Measurements from ENCODE around the gene JCAD.
A peak's percentile ranks its signal among the peaks of the same experiment; 100 is the strongest.
"Not testable (repeated sequence)": the region's sequence is repeated elsewhere in the genome, so short reads cannot be mapped to it uniquely, and the experiment has no call there.

Gene JCAD

DNA sequence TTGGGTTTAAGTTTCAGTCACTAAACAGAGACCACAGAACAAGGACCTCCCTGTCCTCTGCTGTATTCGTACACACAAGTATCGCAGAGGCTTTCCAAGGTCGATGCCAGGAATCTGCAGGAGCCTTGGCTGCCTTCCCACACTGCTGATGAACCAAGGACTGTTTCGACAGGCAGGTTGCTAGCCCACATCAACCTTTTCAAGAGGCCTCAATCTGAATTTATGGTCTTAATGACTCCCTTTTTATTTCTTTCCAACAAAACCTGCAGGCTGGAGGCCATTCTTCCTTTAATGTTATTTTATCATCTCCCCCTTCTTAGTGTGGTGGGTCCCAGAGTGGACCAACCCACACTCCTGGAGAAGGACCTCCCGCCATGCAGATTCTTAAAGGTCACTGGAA lies 45.6 kb downstream of the JCAD start:
- Histone ChIP-seq H3K4me1 (peaks cover 6% of the 10 kb centered on the region), H3K79me2 (no peaks in the 10 kb centered on the region), H3K27ac (peak overlapping the region; percentile 33), H2AFZ (peak overlapping the region; percentile 47), H3K4me2 (ENCODE audit: low read length) (no peak overlapping the region), H3K4me3 (ENCODE audit: low read depth, low read length) (no peak overlapping the region), H3K27me3 (ENCODE audit: control insufficient read depth, insufficient read depth, low read length) (no peaks in the 10 kb centered on the region), H3K9me3 (ENCODE audit: control insufficient read depth, low read length) (no peaks in the 10 kb centered on the region), H3K9ac (no peak overlapping the region), H3K36me3 (ENCODE audit: control insufficient read depth, insufficient read depth, low read length) (no peaks in the 10 kb centered on the region)
- TF ChIP-seq, protein P1, sequence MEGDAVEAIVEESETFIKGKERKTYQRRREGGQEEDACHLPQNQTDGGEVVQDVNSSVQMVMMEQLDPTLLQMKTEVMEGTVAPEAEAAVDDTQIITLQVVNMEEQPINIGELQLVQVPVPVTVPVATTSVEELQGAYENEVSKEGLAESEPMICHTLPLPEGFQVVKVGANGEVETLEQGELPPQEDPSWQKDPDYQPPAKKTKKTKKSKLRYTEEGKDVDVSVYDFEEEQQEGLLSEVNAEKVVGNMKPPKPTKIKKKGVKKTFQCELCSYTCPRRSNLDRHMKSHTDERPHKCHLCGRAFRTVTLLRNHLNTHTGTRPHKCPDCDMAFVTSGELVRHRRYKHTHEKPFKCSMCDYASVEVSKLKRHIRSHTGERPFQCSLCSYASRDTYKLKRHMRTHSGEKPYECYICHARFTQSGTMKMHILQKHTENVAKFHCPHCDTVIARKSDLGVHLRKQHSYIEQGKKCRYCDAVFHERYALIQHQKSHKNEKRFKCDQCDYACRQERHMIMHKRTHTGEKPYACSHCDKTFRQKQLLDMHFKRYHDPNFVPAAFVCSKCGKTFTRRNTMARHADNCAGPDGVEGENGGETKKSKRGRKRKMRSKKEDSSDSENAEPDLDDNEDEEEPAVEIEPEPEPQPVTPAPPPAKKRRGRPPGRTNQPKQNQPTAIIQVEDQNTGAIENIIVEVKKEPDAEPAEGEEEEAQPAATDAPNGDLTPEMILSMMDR (IDR thresholded peaks at IDR 0.05): no peak

DNA sequence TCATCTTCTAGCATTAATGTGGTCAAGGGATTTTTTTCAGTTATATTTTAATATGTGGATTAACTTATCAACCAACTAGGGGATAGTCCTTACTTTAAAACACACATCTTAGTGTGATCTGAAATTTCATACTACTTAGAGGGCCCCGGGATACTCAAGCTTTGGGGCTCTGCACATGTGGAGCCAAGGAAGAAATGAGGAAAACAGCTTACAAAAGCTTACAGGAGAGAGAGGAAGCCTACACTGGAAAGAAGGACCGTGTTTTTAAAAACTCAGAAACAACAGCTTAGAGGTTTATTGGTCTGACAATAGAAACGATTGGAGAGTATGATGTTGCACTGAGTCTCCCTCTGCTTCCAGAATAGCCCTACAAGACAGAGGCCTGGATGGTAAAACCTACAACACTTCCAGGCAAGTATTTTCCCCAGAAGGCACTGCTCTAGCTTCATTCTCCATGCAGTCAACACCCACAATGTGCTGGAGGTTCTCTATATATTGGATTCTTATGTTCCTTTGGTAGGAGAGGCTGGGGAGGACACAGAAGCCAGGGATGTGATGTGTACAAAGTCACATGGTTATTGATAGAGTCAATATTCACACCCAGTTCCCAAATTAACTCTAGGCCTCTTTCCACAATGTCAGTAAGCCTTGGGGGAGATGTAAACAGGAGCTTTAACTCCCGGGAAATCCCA lies 47.3 kb downstream of the JCAD start:
- Histone ChIP-seq H3K4me2 (ENCODE audit: low read length) (no peak overlapping the region), H3K9me3 (ENCODE audit: control insufficient read depth, low read length) (no peaks in the 10 kb centered on the region), H3K4me1 (peaks cover 6% of the 10 kb centered on the region), H3K36me3 (ENCODE audit: control insufficient read depth, insufficient read depth, low read length) (no peaks in the 10 kb centered on the region), H3K4me3 (ENCODE audit: low read depth, low read length) (no peak overlapping the region), H3K79me2 (no peaks in the 10 kb centered on the region), H2AFZ (no peak overlapping the region), H3K27ac (no peak overlapping the region), H3K27me3 (ENCODE audit: control insufficient read depth, insufficient read depth, low read length) (no peaks in the 10 kb centered on the region), H3K9ac (no peak overlapping the region)
- TF ChIP-seq, protein P1 (IDR thresholded peaks at IDR 0.05): no peak

DNA sequence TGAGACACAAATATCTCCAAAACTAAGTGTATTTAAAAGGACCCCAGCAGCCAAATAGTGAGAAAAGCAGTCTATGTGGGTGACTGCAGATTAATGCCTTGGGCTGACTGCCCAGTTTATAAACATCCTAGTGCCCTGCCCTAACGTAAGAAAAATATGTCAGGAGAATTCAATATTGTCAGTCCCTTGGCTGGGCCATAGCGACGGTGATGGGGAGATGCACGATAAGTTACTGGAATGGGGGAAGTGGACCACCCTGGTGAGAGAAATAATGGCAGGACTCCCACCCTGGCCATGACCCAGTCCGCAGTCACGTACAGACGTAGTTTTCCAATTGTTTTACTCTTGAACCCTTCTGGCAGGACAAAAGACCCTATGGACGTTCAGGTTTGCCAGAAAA lies 48.0 kb downstream of the JCAD start:
- Histone ChIP-seq H3K4me2 (ENCODE audit: low read length) (no peak overlapping the region), H2AFZ (no peak overlapping the region), H3K9me3 (ENCODE audit: control insufficient read depth, low read length) (no peaks in the 10 kb centered on the region), H3K27ac (no peak overlapping the region), H3K9ac (no peak overlapping the region), H3K79me2 (no peaks in the 10 kb centered on the region), H3K4me3 (ENCODE audit: low read depth, low read length) (no peak overlapping the region), H3K4me1 (peaks cover 6% of the 10 kb centered on the region), H3K27me3 (ENCODE audit: control insufficient read depth, insufficient read depth, low read length) (no peaks in the 10 kb centered on the region), H3K36me3 (ENCODE audit: control insufficient read depth, insufficient read depth, low read length) (no peaks in the 10 kb centered on the region)
- TF ChIP-seq, protein P1 (IDR thresholded peaks at IDR 0.05): no peak

DNA sequence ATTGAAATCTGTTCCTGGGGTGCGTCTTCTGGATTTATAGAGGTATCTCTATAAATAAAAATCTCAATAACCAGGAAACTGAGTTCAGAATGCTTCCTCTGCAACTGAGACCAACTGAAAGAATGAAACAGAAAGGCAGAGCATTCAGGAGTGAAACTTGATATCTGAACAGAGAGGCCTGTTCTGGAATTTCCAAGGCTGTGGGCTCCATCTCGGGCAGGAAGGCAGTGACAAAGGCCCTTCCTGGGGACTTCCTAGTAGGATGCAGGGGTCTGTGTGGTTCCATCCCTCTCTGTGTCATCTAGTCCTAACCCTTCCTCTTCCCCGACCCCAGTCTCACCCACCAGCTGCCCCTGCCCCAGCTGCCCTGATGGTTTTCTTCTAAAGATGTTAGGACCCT lies 52.0 kb downstream of the JCAD start:
- Histone ChIP-seq H3K4me1 (no peaks in the 10 kb centered on the region), H3K4me2 (ENCODE audit: low read length) (no peak overlapping the region), H3K9me3 (ENCODE audit: control insufficient read depth, low read length) (no peaks in the 10 kb centered on the region), H3K4me3 (ENCODE audit: low read depth, low read length) (no peak overlapping the region), H3K9ac (no peak overlapping the region), H3K36me3 (ENCODE audit: control insufficient read depth, insufficient read depth, low read length) (no peaks in the 10 kb centered on the region), H3K27ac (no peak overlapping the region), H2AFZ (no peak overlapping the region), H3K27me3 (ENCODE audit: control insufficient read depth, insufficient read depth, low read length) (no peaks in the 10 kb centered on the region), H3K79me2 (no peaks in the 10 kb centered on the region)
- TF ChIP-seq, protein P1 (IDR thresholded peaks at IDR 0.05): no peak

DNA sequence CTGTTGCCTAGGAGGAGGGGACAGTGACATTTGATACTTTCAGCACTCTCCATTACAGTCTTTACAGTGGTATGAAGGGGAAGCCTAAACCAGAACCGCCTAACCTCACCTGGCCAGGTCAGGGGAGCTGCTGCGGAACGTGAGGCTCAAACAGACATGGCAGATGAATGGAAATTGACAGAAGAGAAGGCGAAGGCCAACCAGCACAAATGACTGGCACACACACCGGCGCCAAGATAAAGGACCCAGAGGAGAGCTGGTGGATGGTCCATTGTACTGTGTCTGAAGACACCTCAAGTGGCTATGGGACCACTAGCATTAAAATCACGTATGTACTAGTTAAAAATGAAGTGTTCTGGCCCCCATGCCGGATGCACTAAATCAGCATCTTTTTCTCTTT lies 53.0 kb downstream of the JCAD start:
- H3K27ac ChIP-seq: no peak overlapping the region
- no peaks in the 10 kb centered on the region for H3K9me3 ChIP-seq (ENCODE audit: control insufficient read depth, low read length)
- H3K4me3 ChIP-seq (ENCODE audit: low read depth, low read length): no peak overlapping the region
- H3K9ac ChIP-seq: no peak overlapping the region
- no peak overlapping the region for H3K4me2 ChIP-seq (ENCODE audit: low read length)
- no peaks in the 10 kb centered on the region for H3K36me3 ChIP-seq (ENCODE audit: control insufficient read depth, insufficient read depth, low read length)
- peaks cover 6% of the 10 kb centered on the region for H3K4me1 ChIP-seq
- H3K27me3 ChIP-seq (ENCODE audit: control insufficient read depth, insufficient read depth, low read length): no peaks in the 10 kb centered on the region
- TF ChIP-seq, protein P1 (IDR thresholded peaks at IDR 0.05): no peak
- H2AFZ ChIP-seq: peak overlapping the region; percentile 14
- no peaks in the 10 kb centered on the region for H3K79me2 ChIP-seq

DNA sequence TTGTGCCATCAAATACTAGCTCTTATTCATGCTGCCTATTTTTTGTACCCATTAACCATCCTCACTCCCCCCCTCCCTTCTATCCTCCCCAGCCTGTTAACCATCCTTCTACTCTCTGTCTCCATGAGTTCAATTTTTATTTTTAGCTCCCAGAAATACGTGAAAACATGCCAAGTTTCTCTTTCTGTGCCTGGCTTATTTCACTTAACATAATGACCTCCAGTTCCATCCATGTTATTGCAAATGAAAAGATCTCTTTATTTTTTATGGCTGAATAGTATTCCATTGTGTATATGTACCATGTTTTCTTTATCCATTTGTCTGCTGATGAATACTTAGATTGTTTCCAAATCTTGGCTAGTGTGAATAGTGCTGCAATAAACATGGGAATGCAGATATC lies 54.3 kb downstream of the JCAD start:
- H3K9ac ChIP-seq; H3K79me2 ChIP-seq; H3K36me3 ChIP-seq (ENCODE audit: control insufficient read depth, insufficient read depth, low read length); H3K27ac ChIP-seq; H3K4me3 ChIP-seq (ENCODE audit: low read depth, low read length); H3K4me1 ChIP-seq; H3K27me3 ChIP-seq (ENCODE audit: control insufficient read depth, insufficient read depth, low read length); H2AFZ ChIP-seq; H3K9me3 ChIP-seq (ENCODE audit: control insufficient read depth, low read length); H3K4me2 ChIP-seq (ENCODE audit: low read length): not testable (repeated sequence)

Measured in parathyroid adenoma (tissue), 2 donors.